HG03025 (cell line): ENCODE measurements around the gene KCNG2.

ENCODE experiments used
- ATAC-seq: cut with Tn5 transposase; IDR thresholded peaks from one replicate; pipeline ENCODE4 v1.9.1; 2021; ENCODE audit warnings: mild to moderate bottlenecking, moderate library complexity; ENCODE audit not compliant: unreplicated experiment, low FRiP score

The KCNG2 gene

GRCh38 chr18:79947054-79947755 lies 149.5 kb downstream of the KCNG2 start:
- no peak for ATAC-seq

DNA sequence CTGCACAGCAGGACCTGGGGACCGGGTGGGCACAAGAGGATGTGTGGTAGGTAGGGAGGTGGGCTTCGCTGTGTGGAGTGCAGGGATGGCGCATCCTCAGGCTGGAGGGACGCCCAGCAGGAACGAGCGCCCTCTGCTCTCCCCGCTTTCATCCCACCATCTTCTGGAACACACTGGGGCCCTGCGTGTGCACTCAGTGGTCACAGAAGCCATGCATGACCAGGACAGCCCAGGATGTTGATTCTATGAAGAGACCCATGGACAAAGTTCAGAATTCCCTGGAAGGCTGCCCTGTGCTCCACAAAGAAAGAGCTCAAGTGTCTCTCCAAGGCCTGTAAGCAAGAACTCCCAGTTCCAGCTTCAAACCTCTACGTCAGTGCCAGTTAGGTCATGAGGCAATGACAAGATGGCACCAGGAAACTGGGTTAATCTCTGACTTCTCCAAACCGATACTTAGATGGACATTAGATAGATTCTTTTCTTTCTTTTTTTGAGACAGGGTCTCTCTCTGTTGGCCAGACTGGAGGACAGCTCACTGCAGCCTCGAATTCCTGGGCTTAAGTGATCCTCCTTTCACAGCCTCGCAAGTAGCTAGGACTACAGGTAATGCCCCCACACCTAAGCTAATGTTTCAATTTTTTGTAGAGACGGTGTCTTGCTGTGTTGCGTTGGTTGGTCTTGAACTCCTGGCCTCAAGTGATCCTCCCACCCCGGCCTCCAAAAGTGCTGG lies 150.3 kb downstream of the KCNG2 start:
- no peak for ATAC-seq

DNA sequence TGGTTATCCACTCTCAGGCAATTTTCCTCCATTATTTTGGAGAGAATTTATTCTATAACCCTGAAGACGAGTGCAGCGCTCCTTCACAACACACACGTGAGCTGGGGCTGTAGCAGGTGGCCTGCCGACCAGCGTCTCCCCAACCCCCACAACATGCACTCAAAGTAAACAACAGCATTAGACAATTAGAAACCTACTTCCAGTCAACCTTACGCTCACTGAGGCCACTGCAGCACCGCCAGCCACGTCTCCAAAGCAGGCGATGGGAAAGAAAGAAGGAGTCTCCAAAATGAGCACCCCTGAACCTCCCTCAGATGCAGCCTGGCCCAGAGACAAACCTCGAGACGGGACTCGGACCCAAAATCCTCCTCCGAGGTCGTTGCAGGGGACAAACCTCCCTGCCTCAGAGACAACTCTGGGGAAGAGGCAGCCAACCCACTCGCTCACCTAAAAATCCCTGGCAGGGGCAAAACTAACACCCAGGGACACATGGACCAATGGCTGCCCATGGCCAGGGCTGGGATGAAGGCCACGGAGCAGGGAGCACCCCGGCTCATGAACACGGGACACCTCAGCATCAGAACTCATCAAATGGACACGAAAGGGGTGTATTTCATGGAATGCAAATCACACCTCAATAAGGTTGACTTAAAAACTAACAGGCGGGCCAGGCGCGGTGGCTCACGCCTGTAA lies 151.1 kb downstream of the KCNG2 start:
- ATAC-seq: no peak
